ENCODE measurements around the gene HRC. TPM values are rescaled to one million over a fixed set of nuclear protein-coding genes. Genes with fewer than 3 reads are reported as not detected.
"Not testable (repeated sequence)": the region's sequence is repeated elsewhere in the genome, so short reads cannot be mapped to it uniquely, and the experiment has no call there.

Gene HRC
- polyA plus RNA-seq, 5 donors: 8.7 to 13.7 (median 9.8) TPM

DNA sequence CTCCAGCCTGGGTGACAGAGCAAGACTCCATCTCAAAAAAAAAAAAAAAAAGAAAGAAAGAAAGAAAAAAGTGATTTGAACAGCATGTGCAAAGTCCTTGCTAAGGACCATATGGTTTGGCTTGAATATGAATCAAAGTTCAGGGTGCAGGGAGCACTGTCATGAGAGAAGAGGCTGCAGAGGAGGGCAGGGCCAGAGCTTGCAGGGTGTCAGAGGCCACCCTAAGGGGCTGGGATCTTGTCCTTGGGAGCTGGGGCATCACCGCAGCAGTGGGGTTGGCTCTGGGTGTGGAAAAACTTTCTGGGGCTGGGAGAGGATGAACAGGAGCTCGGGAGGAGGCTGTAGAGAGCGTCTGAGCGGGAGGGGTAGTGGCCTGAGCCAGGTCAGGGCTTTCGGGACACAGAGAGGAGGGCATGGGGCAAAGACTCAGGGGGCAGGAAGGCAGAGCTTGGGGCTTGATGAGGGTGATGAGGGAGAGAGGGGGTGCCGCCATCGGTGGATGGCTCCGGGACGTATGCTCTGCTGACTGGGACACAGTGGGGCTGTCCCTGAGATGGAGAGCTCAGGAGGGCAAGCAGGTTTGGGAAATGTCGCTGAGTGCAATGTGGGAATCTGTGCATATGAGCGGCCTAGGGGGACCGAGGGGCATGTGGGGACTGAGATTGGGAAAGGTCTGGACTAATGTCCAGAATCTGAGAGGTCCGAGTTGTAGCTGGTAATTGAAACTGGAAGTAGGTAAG, 5.4 kb upstream of the HRC start:
- DNase-seq: no peak

DNA sequence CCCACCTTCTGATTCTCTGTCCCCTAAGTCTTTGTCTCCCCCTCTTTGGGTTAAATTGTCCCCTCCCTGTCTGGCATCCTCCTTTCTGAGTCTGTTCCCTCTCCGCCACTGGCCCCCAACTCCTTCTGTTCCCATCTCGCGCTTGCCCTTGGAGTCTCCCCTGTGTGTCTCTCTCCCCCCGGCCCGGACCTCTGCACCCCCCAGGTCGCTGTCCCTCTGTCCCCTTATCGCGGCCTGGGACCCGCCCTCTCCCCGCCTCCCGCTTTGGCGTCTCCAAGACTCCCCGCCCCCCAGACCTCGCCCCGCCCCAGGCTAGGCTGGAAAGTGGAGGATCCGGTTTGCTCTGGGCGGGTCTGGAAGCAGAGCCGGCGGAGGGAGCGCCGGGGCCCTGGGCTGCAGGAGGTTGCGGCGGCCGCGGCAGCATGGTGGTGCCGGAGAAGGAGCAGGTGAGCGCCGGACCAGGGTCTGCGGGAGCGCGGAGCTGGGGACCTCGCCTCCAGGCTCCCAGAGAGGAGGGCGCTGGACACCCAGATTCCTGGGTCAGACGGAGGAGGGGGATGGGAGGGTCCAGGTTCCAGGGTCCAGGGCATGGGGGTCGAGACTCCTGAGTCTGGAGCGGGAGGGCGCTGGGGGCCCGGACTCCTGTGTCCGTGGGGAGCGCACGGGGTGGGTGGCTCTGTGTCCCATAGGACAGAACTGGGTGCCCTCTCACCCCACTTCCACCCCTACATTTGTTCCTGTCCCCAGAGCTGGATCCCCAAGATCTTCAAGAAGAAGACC, 2.4 kb upstream of the HRC start, which contains the start of gene TRPM4:
TRPM4 (plus strand) TSS at position 348 of the 780 bp plus-strand sequence; CDS start at position 423, 75 bp downstream.
- peak; percentile 85 to 86 for DNase-seq

DNA sequence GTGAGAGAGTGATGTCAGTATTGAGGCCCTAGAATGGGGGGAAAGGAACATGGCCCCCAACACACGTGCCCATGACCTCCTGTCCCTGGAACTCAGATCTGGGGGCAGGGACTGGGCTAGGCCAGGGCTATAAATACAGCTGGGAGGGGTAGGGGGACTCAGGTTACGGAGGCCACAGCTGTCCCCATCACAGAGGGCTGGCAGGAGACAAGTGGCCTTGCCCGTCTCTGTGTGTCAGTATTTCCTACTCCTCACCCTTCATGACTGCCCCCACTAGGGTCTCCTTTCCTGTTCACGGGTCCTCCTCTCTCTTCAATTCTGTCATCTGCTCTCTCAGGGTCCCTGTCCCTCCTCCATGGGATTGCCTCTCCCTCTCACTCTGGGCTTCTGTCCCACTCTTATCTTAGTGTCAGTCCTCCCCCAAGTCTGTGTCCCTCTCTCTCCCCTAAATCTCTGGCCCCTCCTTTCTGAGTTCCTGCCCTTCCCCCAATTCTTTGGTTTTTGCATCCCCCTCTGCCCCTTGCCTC, 687 bp upstream of the HRC start:
- no peak for DNase-seq

DNA sequence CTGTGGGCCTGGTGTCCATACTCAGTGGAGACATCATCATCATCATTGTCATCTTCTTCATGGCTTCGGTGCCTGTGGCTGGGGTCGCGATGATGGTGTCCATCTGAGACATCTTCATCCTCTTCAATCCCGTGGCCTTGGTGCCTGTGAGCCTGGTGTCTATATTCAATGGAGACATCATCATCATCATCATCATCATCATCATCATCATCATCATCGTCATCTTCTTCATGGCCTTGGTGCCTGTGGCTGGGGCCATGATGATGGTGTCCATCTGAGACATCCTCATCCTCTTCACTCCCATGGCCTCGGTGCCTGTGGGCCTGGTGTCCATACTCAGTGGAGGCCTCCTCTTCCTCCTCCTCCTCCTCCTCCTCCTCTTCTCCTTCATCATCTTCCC, 917 bp downstream of the HRC start:
- no peak for DNase-seq

DNA sequence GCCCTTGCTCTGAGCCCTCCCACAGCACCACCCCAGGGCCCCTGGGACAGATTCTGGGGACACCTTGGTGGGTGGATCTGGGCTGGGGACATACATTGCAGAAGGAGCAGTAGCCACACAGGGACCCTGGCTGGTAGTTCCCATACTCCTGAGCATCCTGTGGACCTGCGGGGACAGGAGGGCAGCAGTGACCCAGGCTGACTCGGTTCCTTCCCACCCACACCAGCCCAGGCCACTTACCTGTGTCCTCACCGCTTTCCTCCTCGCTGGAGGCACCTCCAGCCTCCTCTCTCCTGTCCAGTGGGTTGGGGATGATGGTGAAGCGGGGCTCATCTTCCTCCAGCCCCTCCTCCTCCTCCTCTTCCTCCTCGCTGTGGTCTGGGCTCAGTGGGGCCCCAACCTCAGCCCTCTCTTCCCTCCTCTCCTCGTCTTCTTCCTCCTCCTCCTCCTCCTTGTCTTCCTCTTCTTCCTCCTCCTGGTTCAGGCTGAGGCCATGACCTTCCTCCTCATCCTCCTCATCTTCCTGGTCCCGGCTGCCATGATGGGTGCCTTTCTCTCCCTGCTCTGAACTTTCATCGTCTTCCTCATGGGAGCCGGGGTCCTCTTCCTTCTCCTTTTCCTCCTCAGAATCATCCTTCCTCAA, 1.9 kb downstream of the HRC start:
- DNase-seq: no peak

DNA sequence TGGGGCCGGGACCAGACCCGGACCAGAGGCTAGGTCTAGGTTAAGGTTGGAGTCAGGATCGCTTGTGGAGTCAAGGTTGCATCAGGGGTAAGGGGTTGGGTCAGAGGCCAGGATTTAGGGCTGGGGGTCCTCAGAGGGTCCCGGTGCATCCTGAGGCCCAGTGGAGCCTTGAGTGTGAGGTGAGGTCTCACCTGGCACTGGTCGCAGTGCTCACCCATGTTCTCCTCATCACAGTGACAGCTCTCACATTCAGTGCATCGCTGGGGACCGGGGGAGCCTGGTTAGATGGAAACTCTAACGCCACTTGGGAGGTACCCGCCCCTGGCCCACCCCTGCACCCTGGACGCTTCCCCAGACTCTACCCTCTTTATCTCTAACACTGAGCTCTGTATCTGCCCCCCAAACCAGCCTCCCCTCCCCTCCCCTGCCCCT, 3.1 kb downstream of the HRC start:
- DNase-seq: no peak

DNA sequence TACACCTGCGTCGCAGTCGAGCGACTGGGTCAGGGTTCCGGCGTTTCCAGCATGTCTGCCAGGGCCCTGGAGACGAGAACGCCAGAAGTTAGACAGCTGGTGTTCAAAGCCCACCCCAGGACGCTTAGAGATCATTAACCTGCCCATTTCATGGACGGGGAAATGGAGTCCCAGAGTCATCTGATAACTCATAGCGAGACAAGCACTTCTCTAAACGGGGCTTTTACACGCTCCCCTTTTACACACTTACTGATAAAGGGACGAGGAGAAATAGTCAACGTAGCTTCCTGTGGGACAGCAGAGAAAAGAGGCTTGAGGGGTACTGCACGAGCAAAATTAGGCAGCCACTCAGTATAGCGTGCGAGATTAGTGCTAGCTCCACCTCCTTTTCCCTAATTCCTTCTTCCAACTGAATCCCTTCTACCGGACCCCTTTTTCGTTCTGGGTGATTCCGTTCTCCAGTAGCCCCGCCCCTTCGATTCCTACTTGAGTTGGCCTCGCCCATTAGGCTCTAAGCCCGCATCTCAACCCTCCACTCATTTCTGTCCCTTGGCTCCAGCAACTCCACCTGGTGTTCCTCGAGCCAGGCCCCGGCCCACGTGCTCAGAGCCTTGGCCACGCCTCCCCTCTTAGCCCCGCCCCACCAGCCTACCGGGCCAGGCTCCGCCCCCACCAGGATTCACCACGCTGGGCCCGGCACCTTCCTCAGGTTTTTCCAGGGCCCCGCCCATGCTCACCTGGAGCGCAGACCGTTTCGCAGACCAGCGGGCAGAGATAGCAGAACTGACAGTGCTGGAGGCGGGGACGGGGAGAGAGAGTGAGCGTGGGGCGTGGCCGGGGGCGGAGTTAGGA, 3.7 kb downstream of the HRC start:
- DNase-seq: no peak

DNA sequence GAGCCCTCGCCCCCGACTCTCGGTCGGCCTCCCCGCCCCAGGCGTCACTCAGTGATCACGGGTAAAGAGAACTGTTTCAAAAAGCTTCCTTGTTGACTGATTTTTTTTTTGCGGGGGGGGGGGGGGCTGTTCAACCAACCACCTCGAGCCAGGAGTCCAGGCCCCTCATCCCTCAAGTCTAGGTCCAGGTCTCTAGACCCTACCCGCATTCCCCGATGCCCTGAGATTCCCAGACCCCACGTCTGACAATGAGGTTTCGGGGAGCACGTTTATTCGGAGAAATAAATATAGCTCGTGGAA, 4.3 kb downstream of the HRC start:
- DNase-seq: no peak

DNA sequence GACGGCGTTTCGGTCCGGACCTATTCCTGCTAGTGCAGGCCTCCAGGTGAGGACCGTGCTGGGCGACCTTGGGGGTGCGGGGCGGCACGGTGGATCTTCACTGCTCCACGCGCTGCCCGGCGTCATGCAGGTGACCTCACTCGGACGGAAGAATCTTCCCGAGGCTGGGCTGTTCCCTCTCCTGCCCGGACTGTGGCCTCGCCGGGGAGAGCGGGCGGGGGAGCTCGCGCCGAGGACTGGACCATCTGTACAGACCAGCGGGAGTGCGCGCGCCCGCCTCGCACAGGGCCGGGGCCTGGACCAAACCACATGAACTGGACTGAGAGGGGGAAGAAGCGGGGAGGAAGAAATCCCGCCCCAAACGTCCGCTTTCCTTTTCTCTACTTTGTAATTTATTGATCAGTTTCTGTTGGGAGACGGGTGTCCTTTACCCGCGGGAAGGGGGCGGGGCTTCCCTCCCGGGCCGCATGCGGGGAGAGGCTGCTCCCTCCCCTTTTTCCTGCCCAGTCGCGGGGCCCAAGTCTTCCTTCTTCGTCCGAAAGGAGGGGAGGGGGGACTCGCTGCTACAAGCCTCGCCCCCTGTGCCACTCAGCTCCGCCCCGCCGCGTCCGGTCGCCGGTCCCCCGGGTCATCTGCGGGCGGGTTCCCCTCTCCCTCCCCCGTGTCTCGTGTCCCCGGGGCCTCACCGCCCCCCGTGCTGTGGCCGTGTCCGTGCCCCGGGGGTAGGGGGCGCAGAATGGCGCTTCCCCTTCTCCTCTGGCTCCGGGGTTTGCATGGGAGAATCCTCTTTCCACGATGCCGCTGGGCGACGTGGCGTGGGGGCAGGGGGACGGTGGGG, 4.9 kb downstream of the HRC start:
- DNase-seq: peak; percentile 91 to 93

DNA sequence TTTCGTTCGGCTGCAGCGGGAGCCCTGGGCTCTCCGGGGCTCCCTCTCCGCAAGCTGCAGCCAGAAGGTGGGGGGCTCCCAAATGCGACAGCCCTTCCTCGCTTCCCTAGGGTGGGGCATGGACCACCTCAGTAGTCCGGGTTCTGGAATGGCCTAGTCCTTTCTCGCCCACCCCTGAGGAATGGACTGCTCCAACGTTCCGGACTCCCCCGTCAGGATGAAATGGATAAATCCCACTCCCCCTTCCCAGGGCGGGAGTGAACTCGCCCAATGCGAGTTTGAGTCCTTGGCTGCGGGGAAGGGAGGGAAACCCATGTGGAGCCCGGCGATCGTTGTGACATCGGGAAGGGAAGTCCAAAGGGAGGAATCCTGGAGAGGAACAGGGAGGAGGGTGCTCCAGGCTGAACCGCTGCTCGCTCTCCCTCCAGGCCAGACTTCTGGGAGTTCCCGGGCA, 5.5 kb downstream of the HRC start:
- DNase-seq: peak; percentile 88

DNA sequence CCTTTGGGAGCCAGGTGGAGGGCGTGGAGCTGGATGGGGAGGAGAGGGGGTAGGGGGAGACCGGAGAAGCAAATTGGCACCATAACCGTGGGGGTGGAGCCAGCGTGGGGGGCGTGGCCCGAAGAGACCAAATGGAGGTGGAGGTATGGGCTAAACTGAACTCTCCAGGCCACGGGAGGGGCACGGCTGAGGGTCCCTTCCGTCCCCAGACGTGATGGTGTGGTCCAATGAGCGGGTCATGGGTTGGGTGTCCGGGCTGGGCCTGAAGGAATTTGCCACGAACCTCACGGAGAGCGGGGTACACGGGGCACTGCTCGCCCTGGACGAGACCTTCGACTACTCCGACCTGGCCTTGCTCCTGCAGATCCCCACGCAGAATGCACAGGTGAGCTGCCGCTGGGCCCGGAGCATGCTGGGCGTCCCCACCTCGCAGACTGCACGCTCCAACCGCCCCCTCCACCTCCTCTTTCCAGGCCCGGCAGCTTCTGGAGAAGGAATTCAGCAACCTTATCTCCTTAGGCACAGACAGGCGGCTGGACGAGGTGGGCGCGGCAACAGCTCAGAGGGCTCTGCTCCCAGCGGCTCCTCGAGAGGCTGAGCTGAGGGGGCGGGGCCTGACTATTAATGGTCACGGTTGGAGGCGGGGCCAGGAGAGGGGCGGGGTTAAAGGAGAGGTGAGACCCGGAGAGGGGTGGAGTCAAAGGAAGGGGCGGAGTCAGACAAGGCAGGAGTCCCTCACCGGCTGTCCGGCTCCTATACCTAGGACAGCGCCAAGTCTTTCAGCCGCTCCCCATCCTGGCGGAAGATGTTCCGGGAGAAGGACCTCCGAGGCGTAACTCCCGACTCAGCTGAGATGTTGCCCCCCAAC, 6.2 kb downstream of the HRC start:
- DNase-seq: peak; percentile 93 to 95

DNA sequence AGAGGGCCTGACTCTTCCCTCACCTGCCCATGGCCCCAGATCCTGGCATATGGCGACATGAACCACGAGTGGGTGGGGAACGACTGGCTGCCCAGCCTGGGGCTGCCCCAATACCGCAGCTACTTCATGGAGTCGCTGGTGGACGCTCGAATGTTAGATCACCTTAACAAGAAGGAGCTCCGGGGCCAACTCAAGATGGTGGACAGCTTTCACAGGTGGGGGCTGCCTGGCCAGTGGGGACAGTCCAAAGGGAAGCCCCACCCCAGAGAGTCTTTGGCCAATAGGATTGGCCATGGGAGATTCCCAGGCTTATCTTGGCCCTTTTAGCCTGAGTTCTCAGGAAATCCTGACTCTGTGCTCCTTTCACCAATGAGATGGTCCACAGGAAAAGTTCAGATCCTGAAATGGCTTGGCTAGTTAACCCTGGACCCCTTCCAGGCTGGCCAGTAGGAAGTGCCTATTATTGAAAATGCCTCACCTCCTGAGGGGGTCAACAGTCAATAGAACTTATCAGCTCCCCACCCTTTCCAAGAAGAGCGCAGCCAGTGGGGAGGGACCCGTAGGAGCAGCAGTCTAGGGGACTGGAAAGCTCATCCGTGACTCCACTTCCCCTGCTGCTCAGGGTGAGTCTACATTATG, 7.0 kb downstream of the HRC start:
- DNase-seq: no peak

DNA sequence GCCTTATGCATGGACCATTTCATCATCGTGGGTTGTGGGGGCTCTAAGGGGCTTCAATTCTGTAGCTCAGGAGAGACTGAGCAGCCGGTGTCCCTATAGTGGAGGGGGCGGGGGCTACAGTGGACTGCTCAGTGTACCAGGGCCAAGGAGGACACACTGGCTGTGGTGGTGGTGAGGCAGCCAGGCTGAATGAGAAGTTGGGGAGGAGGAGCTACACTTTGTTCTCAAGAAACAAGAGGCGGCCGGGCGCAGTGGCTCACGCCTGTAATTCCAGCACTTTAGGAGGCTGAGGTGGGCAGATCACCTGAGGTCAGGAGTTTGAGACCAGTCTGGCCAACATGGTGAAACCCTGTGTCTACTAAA, 8.8 kb downstream of the HRC start:
- not testable (repeated sequence) for DNase-seq

DNA sequence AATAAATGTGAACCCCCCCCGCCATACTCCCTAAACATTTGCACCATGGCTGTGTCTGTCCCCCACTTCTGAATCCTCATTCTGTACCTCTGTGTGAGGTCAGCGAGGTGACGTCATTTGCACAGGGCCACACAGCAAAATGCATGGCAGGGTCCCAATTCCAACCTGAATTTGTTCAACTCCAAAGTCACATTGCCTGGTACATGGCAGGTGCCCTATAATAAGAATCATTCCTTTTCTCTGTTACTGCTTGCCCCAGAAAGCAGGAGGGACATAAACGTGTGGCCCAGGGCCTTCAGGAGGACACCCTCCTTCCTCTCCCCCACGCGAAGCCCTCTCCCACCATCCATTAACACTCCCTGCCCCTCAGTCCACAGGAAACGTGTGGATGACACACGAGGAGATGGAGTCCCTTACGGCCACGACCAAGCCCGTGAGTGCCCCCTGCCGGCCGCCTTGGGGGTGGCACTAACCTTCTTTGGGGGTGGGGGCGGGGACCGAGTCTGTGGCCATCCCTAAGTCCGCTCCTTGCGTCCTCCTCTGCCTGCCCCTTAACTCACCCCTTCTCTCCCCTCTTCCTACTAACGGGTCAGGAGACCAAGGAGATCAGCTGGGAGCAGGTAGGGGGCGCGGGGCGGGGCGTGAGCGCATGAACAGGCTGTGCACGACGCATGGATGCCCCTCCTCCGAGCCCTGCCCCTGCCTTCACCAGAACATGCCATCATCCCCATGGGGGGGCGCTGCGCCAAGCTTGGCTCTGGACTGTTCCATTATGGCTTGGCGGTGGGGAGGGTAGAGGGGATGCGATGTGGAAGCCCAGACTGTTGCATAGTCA, 9.4 kb downstream of the HRC start:
- DNase-seq: peak in 1 of 2 donors; percentile 69

DNA sequence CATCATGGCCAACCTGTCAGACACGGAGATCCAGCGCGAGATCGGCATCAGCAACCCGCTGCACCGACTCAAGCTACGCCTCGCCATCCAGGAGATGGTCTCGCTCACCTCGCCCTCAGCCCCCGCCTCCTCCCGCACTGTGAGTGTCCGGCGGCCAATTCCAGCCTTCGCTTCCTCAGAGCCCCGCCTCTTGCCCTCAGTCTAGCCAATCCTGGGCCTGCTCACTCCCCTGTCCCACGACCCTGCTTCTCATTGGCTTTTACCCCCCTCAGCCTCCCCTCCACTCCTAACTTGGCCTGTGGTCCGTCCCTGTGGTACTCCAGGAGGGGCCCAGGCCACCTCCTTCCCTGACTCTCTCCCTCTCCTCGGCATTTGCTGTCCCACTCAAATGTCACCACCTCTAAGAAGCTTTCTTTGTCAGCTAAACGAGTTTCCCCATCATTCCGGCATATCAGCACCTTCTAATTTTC, 12.3 kb downstream of the HRC start:
- DNase-seq: peak; percentile 86 to 90

DNA sequence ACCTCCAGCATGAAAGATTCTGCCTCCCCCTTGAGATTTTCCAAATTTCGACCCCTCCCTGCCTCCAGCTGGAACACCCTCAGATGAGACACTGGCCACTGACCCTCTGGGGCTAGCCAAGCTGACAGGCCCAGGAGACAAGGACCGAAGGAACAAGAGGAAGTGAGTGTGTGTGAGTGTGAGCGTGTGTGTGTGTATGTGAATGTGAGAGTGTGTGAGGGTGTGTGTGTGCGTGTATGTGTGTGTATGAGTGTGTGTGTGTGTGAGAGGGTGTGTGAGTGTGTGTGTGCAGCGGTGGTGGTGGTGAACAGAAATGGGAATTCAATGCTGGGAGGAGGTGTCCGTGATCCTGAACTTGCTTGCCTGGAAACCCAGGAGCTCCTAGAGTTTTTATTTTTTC, 13.8 kb downstream of the HRC start:
- DNase-seq: no peak

DNA sequence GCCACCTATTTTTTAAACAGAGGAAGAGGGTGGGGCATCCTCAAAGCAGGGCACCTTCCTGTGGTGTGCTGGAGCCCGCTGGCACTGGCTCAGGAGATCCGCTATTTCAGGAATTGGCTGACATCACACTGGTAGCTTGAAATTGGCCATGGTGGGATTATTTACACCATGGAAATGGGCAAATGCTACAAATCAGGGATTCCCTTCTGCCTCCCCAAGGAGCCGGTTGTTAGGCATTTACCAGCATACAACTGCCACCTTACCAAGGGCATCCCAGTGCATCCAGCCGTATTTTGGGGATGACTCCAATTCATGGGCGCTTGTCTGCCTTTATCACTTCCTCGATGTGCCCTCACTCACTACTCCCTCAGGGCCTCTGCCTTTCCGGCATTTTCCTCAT, 14.2 kb downstream of the HRC start:
- no peak for DNase-seq

DNA sequence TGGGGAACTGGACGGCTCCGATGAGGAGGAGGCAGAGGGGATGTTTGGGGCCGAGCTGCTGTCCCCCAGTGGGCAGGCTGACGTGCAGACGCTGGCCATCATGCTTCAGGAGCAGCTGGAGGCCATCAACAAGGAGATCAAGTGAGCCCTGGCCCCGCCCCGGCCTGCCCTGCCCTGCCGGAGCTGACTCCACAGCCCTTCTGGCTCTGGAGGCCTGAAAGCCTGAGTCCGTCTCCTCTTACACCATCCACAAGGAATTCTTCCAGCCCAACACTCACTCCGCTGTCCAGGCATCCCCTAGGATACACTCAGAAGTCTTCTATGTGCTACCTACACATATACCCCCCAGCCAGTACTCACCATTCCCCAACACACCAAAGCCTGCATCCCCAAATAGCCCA, 18.4 kb downstream of the HRC start:
- DNase-seq: no peak
